HUES64 (cell line): Measurements from ENCODE around the gene MIER1.

Experiments used
- H3K27ac ChIP-seq: 2 replicates; pipeline ENCODE4 v1.7.0; 2013; ENCODE audit warnings: low read depth, low read length, inconsistent platforms
- H3K27me3 ChIP-seq: 2 replicates; pipeline ENCODE4 v1.6.1; 2013; ENCODE audit warnings: mild to moderate bottlenecking, low read length; ENCODE audit not compliant: insufficient read depth
- H3K36me3 ChIP-seq: 2 replicates; pipeline ENCODE4 v1.6.1; 2013; ENCODE audit warnings: mild to moderate bottlenecking, low read length; ENCODE audit not compliant: insufficient read depth
- H3K4me1 ChIP-seq: 2 replicates; pipeline ENCODE4 v1.6.1; 2013; ENCODE audit warnings: mild to moderate bottlenecking, low read length, moderate library complexity; ENCODE audit not compliant: insufficient read depth
- H3K4me3 ChIP-seq: 2 replicates; pipeline ENCODE4 v1.5.1; 2013; ENCODE audit warnings: mild to moderate bottlenecking, low read length, moderate library complexity
- H3K9ac ChIP-seq: 2 replicates; pipeline ENCODE4 v1.6.1; 2013; ENCODE audit warnings: mild to moderate bottlenecking, low read depth, low read length
- H3K9me3 ChIP-seq: 2 replicates; pipeline ENCODE4 v1.6.1; 2013; ENCODE audit warnings: low read depth, low read length; ENCODE audit not compliant: insufficient read depth
- WGBS: fragments of 150-250, 120-280 bp; methylation state at CpG from one replicate; pipeline ENCODE4 v1.1.7; 2013; ENCODE audit warnings: missing lambda C conversion rate; 5-methylcytosine and 5-hydroxymethylcytosine counted together

The MIER1 gene

DNA sequence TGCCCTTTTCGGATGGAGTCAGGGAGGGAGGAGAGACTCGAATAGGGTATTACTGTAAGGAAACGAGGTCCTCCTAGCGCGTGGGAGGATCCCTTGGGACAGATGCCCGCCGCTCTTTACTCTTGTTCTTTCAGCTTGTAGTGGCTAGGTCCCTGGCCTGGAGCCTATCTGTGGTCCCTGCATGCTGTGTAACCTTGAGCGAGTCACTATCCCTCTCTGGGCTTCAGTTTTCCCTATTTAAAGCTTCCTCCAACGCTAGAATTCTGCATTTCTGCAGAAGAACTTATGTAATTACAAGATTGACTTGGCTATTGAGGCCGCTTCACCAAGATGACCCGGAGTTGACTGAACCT, 744 bp downstream of the MIER1 start:
- 0% methylated on average over 11 of the region's 11 CpGs for WGBS
- peak overlapping the region; percentile 99 for H3K4me3 ChIP-seq
- H3K9me3 ChIP-seq = no peaks in the 10 kb centered on the region
- H3K36me3 ChIP-seq = 0 out of 2 replicates have a peak, but pooled peaks cover 6% of the 10 kb centered on the region
- H3K9ac ChIP-seq = peak overlapping the region; percentile 95
- peaks cover 15% of the 10 kb centered on the region for H3K4me1 ChIP-seq
- H3K27ac ChIP-seq = peak overlapping the region; percentile 96; the same call in 1 of the 2 replicates
- no peaks in the 10 kb centered on the region for H3K27me3 ChIP-seq

DNA sequence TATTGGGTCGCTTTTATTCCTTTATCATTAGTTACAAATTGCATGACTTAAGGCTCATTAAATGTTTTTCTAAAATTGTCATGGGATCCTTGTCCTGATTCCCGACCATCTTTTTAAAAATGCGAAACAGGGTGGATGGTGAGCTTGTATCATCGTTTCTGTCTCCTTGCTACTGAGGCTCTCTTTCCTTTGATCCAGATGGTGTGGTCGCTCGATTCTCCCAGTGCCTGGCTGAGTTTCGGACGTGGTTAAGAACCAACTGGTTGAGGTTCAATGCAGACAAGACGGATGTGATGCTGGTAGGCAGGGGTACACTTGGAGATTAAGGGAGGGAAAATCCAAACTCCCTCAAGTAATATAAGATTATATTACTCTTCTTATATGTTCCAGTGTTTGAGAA, 1.2 kb downstream of the MIER1 start:
- H3K4me3 ChIP-seq = peak overlapping the region; percentile 99
- H3K36me3 ChIP-seq = 0 out of 2 replicates have a peak, but pooled peaks cover 3% of the 10 kb centered on the region
- peak overlapping the region; percentile 96; the same call in 1 of the 2 replicates for H3K27ac ChIP-seq
- H3K27me3 ChIP-seq = no peaks in the 10 kb centered on the region
- H3K4me1 ChIP-seq = peaks cover 15% of the 10 kb centered on the region
- 6% methylated on average over 8 of the region's 9 CpGs for WGBS
- peak overlapping the region; percentile 95 for H3K9ac ChIP-seq
- H3K9me3 ChIP-seq = no peaks in the 10 kb centered on the region

DNA sequence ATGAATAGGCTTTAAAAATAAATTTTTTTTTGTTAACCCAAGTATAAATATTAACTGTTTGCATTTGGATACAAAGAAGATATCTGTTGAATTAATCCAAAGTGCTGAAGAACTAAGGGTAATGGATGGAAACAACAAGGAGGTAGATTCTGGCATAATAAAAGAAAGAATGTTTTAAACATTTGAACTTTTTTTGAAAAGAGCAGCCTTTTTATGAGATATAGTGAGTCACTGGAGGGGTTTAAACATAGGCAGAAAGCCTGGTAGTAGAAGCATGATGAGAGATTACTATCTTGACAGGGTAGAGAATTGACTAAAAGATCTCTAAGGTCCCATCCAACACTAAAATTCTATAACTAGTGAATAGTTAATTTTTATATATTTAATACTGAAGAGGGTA, 2.7 kb downstream of the MIER1 start:
- no peaks in the 10 kb centered on the region for H3K27me3 ChIP-seq
- no peak overlapping the region for H3K4me3 ChIP-seq
- H3K9ac ChIP-seq = no peak overlapping the region
- H3K36me3 ChIP-seq = 0 out of 2 replicates have a peak, but pooled peaks cover 3% of the 10 kb centered on the region
- H3K27ac ChIP-seq = no peak overlapping the region
- peaks cover 22% of the 10 kb centered on the region for H3K4me1 ChIP-seq
- no peaks in the 10 kb centered on the region for H3K9me3 ChIP-seq

DNA sequence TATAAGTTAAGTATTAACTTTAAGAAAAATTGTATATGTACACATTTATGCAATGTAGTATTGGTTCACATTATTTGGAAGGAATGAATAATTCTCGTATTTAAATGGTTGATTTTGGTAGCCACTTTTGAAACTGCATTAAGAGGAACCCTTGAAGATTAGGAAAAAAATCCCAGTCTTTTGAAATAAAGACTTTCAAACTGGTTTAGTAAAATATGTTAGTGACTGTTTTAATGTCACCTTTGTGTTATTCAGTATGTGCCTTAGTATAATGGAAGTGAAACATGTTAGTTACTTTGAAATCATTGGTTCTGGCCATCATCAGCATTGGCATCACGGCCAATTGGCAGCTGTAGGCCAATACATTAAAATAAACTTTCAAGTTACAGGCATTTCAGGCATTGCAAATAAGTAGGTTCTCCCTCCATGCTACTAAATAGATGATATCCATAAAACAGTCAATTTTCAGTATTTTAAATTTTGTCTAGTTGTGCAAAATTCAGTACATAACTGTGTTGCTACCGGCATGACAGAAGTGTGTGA, 4.4 kb downstream of the MIER1 start:
- Histone ChIP-seq H3K27ac (no peak overlapping the region), H3K4me1 (peaks cover 29% of the 10 kb centered on the region), H3K9me3 (no peaks in the 10 kb centered on the region), H3K4me3 (peak overlapping the region; percentile 99), H3K36me3 (0 out of 2 replicates have a peak, but pooled peaks cover 3% of the 10 kb centered on the region), H3K27me3 (no peaks in the 10 kb centered on the region), H3K9ac (no peak overlapping the region)
- 90% methylated on average over 2 of the region's 3 CpGs for WGBS

DNA sequence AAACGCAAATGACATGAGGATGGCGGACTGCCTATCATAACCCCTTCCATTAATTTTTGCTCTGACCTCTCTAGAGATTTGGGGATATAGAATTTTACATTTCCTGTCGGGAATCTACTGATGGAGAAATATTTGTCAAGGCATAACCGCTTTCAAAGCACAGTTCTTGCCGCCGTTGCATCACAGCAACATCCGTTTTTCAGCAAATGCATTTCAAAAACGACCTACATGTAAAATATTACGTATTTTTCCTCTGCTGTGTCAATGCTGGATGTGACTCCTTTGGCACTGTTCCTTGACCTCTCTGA, 4.9 kb downstream of the MIER1 start:
- H3K4me1 ChIP-seq = peaks cover 29% of the 10 kb centered on the region
- no peaks in the 10 kb centered on the region for H3K27me3 ChIP-seq
- H3K9ac ChIP-seq = no peak overlapping the region
- H3K27ac ChIP-seq = no peak overlapping the region
- H3K9me3 ChIP-seq = no peaks in the 10 kb centered on the region
- H3K36me3 ChIP-seq = 0 out of 2 replicates have a peak, but pooled peaks cover 3% of the 10 kb centered on the region
- H3K4me3 ChIP-seq = peak overlapping the region; percentile 99
- 45% methylated on average over 9 of the region's 9 CpGs for WGBS

DNA sequence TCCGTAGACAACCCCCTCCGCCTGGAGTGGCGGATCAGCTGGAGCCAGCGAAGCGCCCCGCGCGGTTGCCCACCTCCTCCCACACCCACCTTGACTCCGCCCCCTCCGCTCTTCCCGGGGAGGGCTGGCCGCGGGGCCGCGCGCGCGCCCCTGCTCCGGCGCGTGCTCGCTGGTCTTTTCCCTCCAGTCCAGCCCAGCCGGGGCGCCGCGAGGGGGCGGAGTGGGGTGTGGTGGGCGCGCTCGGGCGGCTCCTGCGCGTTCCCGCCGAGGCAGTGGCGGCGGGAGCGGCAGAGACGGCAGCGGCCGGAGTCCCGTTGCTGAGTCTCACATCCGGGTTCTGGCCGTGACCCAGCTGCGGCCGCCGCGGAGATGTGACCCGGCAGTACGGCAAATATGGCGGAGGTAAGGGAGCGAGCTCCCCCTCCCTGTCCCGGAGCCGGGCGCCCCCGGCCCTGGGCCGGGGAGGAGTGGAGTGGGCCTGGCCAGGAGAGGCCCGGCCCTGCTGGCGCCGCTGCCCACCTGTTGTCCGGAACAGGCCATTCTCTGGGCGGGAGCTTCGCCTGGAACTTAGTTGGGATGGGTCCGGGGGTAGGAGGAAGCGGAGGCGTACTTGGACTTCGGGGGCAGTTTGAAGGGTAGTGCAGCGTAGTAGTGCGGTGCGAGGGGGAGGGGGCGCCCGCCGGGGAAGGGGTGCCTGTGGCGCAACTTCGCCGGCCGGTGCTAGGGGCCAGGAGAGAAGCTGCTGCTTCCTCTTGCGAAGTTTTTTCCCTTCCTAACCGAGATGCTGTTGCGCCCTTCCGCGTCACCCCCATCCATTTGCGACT, 5.4 kb downstream of the MIER1 start:
- Histone ChIP-seq H3K9ac (peak overlapping the region; percentile 89), H3K4me1 (peaks cover 29% of the 10 kb centered on the region), H3K9me3 (no peaks in the 10 kb centered on the region), H3K27ac (peak overlapping the region; percentile 97), H3K4me3 (peak overlapping the region; percentile 99), H3K27me3 (no peaks in the 10 kb centered on the region), H3K36me3 (0 out of 2 replicates have a peak, but pooled peaks cover 3% of the 10 kb centered on the region)
- WGBS = under 1% methylated on average over 83 of the region's 83 CpGs

DNA sequence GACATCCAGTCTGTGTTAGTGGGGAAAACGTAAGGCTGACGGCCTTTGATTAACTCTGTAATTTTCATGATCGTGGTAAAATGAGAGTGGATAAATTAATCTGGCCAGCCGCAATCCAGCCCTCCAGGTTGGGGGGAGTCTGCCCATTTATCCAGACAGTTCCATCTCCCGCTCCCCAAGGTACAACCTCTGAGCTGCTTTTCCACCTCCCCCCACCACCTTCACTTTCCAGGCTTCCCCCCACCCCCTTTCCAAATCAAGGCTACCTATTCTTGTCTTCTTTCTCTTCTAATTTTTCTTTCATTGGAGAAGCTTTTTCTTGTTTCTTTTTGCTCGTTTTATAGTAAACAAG, 6.0 kb downstream of the MIER1 start:
- 0% methylated on average over 6 of the region's 6 CpGs for WGBS
- H3K4me1 ChIP-seq = peaks cover 29% of the 10 kb centered on the region

DNA sequence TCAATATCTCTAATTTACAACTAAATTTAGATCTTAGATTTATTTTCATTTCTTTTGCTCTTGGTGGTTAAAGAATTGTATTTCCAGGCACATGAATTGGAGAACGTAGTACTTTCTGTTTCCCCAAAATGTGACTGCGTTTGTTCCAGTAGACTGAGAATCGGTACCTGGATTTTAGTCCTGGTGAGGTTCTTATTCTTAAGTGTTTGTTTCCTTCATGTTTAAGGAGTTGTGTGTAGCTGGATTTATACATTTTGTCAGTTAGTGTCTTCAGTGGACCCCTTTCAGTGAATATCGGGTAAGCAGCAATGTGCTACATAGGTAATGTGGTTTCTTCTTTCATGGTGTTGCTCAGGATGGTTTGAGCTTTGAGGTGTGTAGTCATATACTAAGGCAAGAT, 6.8 kb downstream of the MIER1 start:
- 26% methylated on average over 4 of the region's 4 CpGs for WGBS
- H3K4me3 ChIP-seq = peak overlapping the region; percentile 99
- no peaks in the 10 kb centered on the region for H3K9me3 ChIP-seq
- no peak overlapping the region for H3K27ac ChIP-seq
- no peaks in the 10 kb centered on the region for H3K27me3 ChIP-seq
- H3K4me1 ChIP-seq = peaks cover 24% of the 10 kb centered on the region
- H3K9ac ChIP-seq = peak overlapping the region; percentile 89; the same call in 1 of the 2 replicates
- H3K36me3 ChIP-seq = 0 out of 2 replicates have a peak, but pooled peaks cover 3% of the 10 kb centered on the region

More for the DNA sequence above, 6.0 kb downstream of the MIER1 start:
- peak overlapping the region; percentile 97 for H3K27ac ChIP-seq
- H3K36me3 ChIP-seq = 0 out of 2 replicates have a peak, but pooled peaks cover 3% of the 10 kb centered on the region
- no peaks in the 10 kb centered on the region for H3K9me3 ChIP-seq
- H3K27me3 ChIP-seq = no peaks in the 10 kb centered on the region
- peak overlapping the region; percentile 89 for H3K9ac ChIP-seq
- peak overlapping the region; percentile 99 for H3K4me3 ChIP-seq

DNA sequence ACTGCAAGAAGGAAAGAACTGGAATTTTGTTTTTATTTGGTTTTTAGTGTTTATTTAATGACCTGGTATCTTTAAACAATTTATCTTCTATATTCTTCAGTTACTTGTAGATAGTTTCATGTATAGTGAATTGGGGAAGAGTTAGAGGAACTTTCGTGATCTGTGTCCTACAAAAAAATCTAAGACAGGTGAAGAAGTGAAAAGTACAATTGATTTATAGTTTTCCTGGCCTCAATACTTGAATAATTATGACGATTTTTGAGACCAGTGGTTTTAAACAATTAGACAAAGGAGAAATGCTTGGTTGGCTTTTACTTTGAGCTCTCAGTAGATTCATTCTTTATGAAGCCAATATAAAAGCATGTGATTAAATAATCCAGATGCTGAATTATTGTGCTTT, 7.5 kb downstream of the MIER1 start:
- H3K9ac ChIP-seq = no peak overlapping the region
- peak overlapping the region; percentile 99; the same call in 1 of the 2 replicates for H3K4me3 ChIP-seq
- peaks cover 21% of the 10 kb centered on the region; the same call in 1 of the 2 replicates for H3K4me1 ChIP-seq
- 80% methylated on average over 2 of the region's 2 CpGs for WGBS
- no peak overlapping the region for H3K27ac ChIP-seq
- no peaks in the 10 kb centered on the region for H3K27me3 ChIP-seq
- 0 out of 2 replicates have a peak, but pooled peaks cover 3% of the 10 kb centered on the region for H3K36me3 ChIP-seq
- H3K9me3 ChIP-seq = no peaks in the 10 kb centered on the region

DNA sequence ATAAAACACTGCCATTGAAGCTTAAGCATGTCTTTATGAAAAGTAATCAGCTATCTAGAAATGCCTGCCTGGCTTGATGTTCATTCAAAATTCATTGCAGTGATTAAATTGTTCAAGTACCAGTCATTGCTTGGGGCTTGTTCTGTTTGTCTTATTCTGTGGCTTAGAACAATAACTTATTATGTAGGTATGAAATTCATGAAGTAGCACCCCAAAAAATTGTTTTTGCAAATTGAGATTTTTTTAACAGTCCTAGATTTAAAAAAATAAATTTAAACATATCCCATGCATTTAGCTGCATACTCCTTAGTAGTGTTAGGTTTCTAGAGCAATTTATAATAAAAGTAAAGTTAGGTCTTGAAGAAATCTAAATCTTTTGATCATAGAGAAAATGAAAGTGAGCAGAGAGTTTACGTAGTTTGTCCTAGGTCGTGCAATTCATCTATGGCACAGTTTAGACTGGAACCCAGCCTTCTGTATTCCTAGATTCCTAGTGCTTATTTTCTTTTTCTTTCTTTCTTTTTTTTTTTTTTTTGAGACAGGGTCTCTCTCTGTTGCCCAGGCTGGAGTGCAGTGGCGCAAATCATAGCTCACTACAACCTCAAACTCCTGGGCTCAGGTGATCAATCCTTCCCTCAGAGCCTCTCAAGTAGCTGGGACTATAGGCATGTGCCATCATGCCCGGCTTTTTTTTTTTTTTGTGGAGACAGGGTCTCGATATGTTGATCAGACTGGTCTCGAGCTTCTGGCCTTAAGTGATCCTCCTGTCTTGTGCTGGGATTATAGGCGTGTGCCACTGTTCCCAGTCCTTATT, 9.3 kb downstream of the MIER1 start:
- Histone ChIP-seq H3K9me3 (no peaks in the 10 kb centered on the region), H3K27ac (no peak overlapping the region), H3K4me3 (no peak overlapping the region), H3K9ac (no peak overlapping the region), H3K4me1 (peaks cover 21% of the 10 kb centered on the region; the same call in 1 of the 2 replicates), H3K27me3 (no peaks in the 10 kb centered on the region), H3K36me3 (no peaks in the 10 kb centered on the region)
- 93% methylated on average over 7 of the region's 7 CpGs for WGBS
